ENCODE data around the gene MBD3.

DNA sequence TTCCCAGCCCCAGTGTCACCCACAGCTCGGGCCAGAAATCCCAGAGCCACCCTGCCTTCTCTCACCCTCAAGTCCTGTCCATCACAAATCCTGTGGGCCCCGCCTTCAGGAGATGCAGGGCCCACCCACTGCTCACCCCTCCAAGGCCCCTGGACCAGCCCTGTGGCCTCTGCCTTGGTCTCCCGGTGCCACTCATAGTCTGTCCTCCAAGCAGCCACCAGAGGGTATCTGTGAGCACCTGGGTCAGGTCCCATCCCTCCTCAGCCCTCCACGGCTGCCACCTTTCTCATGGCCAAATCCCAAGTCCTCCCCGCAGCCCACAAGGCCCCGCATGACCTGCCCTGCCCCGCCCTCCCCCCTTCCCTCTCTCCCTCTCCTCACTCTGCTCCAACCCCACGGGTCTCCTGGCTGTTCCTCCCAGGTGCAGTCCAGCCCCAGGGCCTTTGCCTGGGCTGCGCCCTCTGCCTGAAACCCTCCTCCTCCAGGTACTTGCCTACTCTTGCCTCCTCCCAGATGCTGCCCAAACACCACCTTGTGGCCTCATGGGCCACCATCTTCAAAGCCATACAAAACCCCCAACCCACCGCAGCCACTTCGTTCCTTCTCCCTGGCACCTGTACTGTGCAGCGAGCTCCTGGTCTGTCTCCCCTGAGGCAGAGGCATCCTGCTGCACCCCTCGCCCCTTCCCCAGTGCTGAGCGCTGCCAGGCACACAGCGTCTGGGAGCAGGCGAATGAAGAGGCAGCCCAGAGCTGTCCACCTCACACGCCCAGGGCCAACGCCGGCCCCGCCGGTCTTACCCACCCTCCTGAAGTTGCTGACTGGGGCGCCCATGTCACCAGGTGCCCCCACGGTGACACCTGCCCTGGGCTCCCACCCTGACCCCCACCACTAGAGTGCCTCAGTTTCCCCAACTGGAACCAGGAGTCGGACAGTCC lies 25.8 kb upstream of the MBD3 start:
- TF ChIP-seq, protein P1, sequence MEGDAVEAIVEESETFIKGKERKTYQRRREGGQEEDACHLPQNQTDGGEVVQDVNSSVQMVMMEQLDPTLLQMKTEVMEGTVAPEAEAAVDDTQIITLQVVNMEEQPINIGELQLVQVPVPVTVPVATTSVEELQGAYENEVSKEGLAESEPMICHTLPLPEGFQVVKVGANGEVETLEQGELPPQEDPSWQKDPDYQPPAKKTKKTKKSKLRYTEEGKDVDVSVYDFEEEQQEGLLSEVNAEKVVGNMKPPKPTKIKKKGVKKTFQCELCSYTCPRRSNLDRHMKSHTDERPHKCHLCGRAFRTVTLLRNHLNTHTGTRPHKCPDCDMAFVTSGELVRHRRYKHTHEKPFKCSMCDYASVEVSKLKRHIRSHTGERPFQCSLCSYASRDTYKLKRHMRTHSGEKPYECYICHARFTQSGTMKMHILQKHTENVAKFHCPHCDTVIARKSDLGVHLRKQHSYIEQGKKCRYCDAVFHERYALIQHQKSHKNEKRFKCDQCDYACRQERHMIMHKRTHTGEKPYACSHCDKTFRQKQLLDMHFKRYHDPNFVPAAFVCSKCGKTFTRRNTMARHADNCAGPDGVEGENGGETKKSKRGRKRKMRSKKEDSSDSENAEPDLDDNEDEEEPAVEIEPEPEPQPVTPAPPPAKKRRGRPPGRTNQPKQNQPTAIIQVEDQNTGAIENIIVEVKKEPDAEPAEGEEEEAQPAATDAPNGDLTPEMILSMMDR (IDR thresholded peaks at IDR 0.05): peak in 4 of 7 experiments; percentile 8 to 28 (median 20)
- no peak for TF ChIP-seq EP300 (IDR thresholded peaks at IDR 0.05)
- no peak for TF ChIP-seq POLR2A (IDR thresholded peaks at IDR 0.05)
- no peak for TF ChIP-seq POLR2AphosphoS5 (IDR thresholded peaks at IDR 0.05)
